ENCODE measurements around the gene PPIP5K2.

- no peak for TF ChIP-seq CTCF (conservative IDR thresholded peaks at IDR 0.05 in 1 of 2, IDR thresholded peaks at IDR 0.05 in 1 of 2; ENCODE audit: extremely low read depth in 1 of 2, insufficient read depth in 1 of 2, low read depth in 1 of 2, low read length in 2 of 2)
- no peak for TF ChIP-seq EZH2 (IDR thresholded peaks at IDR 0.05; ENCODE audit: borderline replicate concordance, low read length)
These were observed 27.4 kb upstream of the PPIP5K2 start for GRCh38 chr5:103092676-103093075.

Data from mammary epithelial cell (primary cell).